ENCODE measurements around the gene RAPGEF2.

- no peak for TF ChIP-seq CTCF (IDR thresholded peaks at IDR 0.05)
- TF ChIP-seq, protein P1, sequence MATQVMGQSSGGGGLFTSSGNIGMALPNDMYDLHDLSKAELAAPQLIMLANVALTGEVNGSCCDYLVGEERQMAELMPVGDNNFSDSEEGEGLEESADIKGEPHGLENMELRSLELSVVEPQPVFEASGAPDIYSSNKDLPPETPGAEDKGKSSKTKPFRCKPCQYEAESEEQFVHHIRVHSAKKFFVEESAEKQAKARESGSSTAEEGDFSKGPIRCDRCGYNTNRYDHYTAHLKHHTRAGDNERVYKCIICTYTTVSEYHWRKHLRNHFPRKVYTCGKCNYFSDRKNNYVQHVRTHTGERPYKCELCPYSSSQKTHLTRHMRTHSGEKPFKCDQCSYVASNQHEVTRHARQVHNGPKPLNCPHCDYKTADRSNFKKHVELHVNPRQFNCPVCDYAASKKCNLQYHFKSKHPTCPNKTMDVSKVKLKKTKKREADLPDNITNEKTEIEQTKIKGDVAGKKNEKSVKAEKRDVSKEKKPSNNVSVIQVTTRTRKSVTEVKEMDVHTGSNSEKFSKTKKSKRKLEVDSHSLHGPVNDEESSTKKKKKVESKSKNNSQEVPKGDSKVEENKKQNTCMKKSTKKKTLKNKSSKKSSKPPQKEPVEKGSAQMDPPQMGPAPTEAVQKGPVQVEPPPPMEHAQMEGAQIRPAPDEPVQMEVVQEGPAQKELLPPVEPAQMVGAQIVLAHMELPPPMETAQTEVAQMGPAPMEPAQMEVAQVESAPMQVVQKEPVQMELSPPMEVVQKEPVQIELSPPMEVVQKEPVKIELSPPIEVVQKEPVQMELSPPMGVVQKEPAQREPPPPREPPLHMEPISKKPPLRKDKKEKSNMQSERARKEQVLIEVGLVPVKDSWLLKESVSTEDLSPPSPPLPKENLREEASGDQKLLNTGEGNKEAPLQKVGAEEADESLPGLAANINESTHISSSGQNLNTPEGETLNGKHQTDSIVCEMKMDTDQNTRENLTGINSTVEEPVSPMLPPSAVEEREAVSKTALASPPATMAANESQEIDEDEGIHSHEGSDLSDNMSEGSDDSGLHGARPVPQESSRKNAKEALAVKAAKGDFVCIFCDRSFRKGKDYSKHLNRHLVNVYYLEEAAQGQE (IDR thresholded peaks at IDR 0.05; ENCODE audit: insufficient read depth in 1 of 2, low read depth in 2 of 2, low read length in 1 of 2) = no peak
- no peak for TF ChIP-seq SIN3A (IDR thresholded peaks at IDR 0.05; ENCODE audit: borderline replicate concordance, insufficient read depth, low read depth, low read length)
Measured at GRCh38 chr4:159065513-159066240, 37.2 kb upstream of the RAPGEF2 start.

Measured in Panc1 (cell line).